Hepatocyte (in vitro differentiated cells): ENCODE measurements around the gene BBS1.

Source experiments
- CTCF ChIP-seq: fragments of 200-600 bp; sonication (generic); IDR thresholded peaks from 2 replicates; pipeline ENCODE4 v1.5.1; 2016; ENCODE audit warnings: antibody characterized with exemption, mild to moderate bottlenecking; ENCODE audit not compliant: poor library complexity
- EZH2 ChIP-seq: fragments of 200-600 bp; sonication (generic); IDR thresholded peaks from 2 replicates; pipeline ENCODE4 v1.6.1; 2016; ENCODE audit warnings: antibody characterized with exemption, mild to moderate bottlenecking, borderline replicate concordance
- EZH2phosphoT487 ChIP-seq: fragments of 200-600 bp; sonication (generic); IDR thresholded peaks from one replicate; pipeline ENCODE4 v1.6.1; 2018; ENCODE audit warnings: antibody characterized with exemption, mild to moderate bottlenecking, low read depth, moderate library complexity; ENCODE audit not compliant: unreplicated experiment, severe bottlenecking

DNA sequence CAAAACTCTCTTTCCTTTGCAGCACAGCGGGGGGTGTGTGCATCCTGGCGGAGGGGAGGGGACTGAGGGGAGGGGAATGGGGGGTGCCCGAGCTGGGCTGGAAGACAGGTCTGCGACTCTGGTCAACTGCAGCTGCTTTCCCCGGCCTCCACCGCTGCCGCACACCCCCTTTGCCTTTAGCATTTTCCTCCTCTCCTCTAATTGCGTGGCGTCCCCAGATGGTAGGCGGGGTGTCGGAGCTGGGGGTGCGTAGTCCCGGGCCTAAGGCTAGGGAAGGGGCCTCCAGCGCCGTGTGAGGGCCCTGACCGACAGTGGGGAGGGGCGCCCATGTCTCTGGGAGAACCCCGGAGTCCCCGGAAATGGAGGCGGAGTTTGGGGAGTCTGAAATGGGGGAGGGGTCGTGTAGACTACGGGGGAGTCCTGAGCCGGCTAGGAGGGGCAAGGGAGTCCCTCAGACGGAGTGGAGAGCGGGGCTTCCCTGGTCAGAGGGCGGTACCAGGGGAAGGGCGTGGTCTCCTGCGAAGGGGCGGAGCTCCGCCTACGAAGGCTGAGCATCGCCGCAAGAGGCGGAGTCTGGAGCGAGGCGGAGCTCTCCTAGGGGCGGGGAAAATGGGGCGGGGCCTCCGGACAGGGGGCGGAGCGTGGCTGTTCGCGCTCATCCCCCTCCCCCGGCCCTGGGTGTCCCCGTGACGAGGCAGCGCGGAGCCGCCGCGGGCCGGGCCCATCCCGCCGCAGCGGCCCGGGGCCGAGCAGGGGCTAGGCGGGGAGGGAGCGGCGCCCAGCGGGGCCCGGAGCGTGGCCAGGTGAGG is 44.0 kb upstream of the BBS1 start, which contains the start of gene PELI3:
- TF ChIP-seq CTCF, result no peak
- TF ChIP-seq EZH2, result no peak
- TF ChIP-seq EZH2phosphoT487, result no peak
